ENCODE data around the gene LCOR. TPM values are rescaled to one million over a fixed set of nuclear protein-coding genes. Genes with fewer than 3 reads are reported as not detected.
A peak's percentile ranks its signal among the peaks of the same experiment; 100 is the strongest.

Gene LCOR
- total and polyA plus RNA-seq, 2 of the 13 experiments (the other 11 are each of a cell fraction or from before 2014, with no cell fraction given): 12.4 to 23.7 TPM

DNA sequence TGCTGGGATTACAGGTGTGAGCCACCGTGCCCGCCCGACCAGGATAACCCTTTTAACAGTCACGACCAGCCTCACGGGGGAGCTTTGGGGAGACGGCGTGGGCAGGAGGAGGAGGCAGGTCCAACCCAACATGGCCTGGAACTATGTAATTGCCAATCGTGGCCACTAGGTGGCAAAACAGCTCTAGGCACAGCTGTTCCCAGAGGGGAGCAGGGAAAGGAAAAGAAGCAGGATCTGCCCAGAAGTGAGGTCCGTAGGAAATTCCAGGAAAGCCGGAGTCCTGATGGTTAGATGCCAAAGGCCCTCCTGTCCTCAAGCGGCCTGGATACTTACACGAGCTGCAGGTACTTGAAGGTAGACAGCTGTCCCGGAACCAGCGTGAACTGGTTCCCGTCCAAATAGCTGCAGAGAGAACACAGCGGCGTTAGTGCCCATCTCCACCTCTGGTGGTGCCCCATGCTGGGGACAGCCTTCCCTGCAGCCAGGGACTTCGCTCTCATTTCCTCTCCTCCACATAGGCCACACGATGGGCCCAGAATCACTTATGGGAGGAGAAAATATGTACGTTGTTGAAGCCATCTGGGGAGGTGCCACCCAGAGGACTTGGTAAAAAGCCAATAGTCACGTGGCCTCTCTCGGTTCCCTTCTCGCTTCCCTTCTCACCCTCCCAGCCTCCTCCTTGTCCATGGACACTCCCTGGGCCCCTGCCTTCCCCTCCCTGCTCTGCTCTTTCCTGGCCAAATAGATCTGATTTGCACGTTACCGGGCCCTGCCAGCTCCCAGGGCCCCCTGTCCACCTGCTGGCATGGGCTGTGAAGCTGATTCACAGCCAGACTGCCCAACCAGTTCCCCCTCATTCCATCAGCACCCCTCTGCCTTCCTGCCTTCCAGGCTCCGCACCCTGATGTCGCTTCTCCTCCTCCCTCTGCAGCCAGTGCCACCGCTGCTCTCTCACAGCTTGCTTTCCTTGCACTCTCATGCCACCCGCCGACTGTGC, 205.6 kb downstream of the LCOR start (continued):
- TF ChIP-seq ZNF142 (CRISPR knock-in tag; IDR thresholded peaks at IDR 0.05): peak; percentile 88
- 0 out of 2 replicates have a peak, but pooled peaks have one; percentile 40 for TF ChIP-seq BCL3 (CRISPR knock-in tag; IDR thresholded peaks at IDR 0.05)
- TF ChIP-seq CCDC6 (CRISPR knock-in tag; IDR thresholded peaks at IDR 0.05): peak; percentile 47; the same call in 1 of the 2 replicates
- 0 out of 2 replicates have a peak, but pooled peaks have one; percentile 37 for TF ChIP-seq KAT8 (CRISPR knock-in tag; IDR thresholded peaks at IDR 0.05)
- no peak for TF ChIP-seq ZNF670 (CRISPR knock-in tag; IDR thresholded peaks at IDR 0.05; ENCODE audit: borderline replicate concordance)
- peak; percentile 61 for TF ChIP-seq GATAD2A (CRISPR knock-in tag; IDR thresholded peaks at IDR 0.05)
- 0 out of 2 replicates have a peak, but pooled peaks have one; percentile 15 for TF ChIP-seq POGZ (CRISPR knock-in tag; IDR thresholded peaks at IDR 0.05)
- no peak for TF ChIP-seq GABPB1 (CRISPR knock-in tag; IDR thresholded peaks at IDR 0.05)
- TF ChIP-seq ZNF644 (CRISPR knock-in tag; IDR thresholded peaks at IDR 0.05; ENCODE audit: low read depth): no peak
- no peak for TF ChIP-seq ZNF547 (CRISPR knock-in tag; IDR thresholded peaks at IDR 0.05)
- TF ChIP-seq KLF6 (CRISPR knock-in tag; IDR thresholded peaks at IDR 0.05): no peak
- no peak; the same call in 1 of the 2 replicates for TF ChIP-seq MIER3 (CRISPR knock-in tag; IDR thresholded peaks at IDR 0.05; ENCODE audit: borderline replicate concordance)
- no peak for TF ChIP-seq FOXJ3 (CRISPR knock-in tag; IDR thresholded peaks at IDR 0.05; ENCODE audit: borderline replicate concordance)
- 0 out of 2 replicates have a peak, but pooled peaks have one; percentile 37 for TF ChIP-seq ZNF343 (CRISPR knock-in tag; IDR thresholded peaks at IDR 0.05)
- no peak for TF ChIP-seq ZNF557 (CRISPR knock-in tag; IDR thresholded peaks at IDR 0.05)
- peak; percentile 56 to 72; a peak in 2 of 4 replicates for TF ChIP-seq HMGXB4 (CRISPR knock-in tag; IDR thresholded peaks at IDR 0.05; ENCODE audit: borderline replicate concordance in 1 of 2, low read depth in 1 of 2)
- TF ChIP-seq PAX8 (CRISPR knock-in tag; IDR thresholded peaks at IDR 0.05; ENCODE audit: borderline replicate concordance): no peak
- no peak for TF ChIP-seq ZNF883 (CRISPR knock-in tag; IDR thresholded peaks at IDR 0.05; ENCODE audit: not compliant biosample characterization)
- 0 out of 2 replicates have a peak, but pooled peaks have one; percentile 26 for TF ChIP-seq ELF3 (CRISPR knock-in tag; IDR thresholded peaks at IDR 0.05)
